Activated T-helper 1 cell treated with Interleukin-2 at 50 U/mL for 16 hours (primary cell): ENCODE data around the gene ZNF688.
A peak's percentile ranks its signal among the peaks of the same experiment; 100 is the strongest.
"Not testable (repeated sequence)": the region's sequence is repeated elsewhere in the genome, so short reads cannot be mapped to it uniquely, and the experiment has no call there.

Source experiments
- DNase-seq: peaks from one replicate; pipeline ENCODE4 v3.0.0-alpha.2; 2020; ENCODE audit warnings: low read depth

The ZNF688 gene

DNA sequence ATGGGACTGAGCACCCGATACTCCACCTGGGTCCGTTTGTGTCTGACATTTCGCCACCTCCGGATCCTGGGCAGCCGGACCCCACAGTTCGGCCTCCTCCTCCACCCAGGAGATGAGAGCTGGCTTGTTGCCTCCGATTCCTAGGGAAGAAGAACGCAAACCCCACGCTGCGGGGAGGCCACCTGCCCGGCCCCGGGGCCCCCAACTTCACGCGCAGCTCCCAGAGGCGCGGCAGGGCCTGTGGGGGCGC is 13.9 kb downstream of the ZNF688 start:
- DNase-seq: no peak

DNA sequence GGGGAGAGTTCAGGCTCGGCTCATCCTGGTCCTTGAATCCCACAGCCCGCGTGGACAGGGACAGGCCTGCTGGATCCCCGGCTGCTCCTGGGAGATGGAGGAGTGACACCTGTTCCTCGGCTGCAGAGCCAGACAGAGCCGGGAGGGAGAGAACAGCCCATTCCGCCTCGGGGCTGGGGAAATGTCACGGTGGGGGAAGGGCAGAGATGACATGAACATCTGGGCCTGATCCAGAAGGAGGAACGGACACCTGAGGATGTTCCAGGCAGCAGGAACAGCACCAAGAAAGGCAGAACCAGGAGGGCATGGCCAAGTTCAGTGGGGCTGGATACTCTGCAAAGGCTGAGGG is 15.4 kb downstream of the ZNF688 start:
- no peak for DNase-seq

DNA sequence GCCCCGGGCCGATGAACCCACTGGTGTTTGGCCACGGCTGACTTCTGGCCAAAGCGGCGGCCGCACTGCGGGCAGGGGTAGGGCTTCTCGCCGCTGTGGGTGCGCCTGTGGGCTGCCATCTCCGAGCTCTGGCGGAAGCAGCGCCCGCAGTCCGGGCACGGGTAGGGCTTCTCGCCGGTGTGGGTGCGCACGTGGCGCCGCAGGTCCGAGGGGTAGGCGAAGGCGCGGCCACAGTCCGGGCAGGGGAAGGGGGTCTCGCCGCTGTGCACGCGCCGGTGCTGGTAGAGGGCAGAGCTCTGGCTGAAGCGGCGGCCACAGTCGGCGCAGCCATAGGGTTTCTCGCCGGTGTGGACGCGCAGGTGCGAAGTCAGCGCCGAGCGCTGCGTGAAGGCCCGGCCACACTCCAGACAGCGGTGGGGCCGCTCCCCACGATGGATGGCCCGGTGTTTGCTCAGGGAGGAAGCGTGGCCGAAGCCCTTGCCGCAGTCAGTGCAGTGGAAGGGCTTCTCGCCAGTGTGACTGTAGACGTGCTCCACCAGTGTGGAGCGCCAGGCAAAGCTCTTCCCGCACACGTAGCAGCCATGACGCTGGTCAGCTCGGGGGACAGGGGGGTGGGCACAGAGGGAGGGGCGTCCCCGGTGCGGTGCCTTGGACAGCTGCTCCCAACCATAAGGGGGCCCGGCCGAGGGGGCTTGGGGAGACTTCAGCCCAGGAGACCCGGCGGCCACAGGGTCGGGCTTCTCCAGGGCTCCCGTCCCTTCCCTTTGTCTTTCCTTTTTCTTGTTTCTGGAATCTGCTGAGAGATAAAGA is 16.0 kb downstream of the ZNF688 start:
- DNase-seq: no peak

DNA sequence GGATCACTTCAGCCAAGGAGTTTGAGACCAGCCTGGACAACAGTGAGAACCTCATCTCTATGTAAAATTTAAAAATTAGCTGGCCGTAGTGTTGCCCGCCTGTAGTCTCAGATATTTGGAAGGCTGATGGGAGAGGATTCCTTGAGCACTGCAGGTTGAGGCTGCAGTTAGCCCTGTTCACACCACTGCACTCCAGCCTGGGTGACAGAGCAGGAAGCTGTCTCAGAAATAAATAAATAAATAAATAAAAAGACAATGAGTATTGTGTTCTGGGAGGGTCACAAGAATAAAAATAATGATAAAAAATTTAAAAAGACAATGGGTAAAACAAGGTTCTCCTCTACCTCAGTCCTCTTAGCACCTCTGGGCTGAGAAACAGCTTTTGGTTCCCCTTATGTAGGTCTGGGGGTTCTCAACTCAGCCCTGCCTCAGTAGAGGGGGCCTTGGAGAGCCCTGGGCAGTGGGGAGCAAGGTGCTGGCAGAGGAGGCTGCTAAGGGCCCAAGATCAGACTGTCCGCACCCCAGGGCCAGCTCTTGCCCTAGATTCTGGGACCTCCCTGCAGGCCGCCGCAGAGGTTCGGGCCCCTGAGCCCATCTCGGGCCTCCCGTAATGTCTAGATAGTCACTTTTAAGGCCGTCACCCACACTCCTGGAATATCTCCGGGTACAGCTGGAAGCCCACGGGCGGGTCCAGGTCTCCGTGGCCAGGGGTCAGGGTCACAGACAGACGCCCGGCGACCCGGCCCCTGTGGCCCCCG is 16.8 kb downstream of the ZNF688 start:
- DNase-seq: no peak

DNA sequence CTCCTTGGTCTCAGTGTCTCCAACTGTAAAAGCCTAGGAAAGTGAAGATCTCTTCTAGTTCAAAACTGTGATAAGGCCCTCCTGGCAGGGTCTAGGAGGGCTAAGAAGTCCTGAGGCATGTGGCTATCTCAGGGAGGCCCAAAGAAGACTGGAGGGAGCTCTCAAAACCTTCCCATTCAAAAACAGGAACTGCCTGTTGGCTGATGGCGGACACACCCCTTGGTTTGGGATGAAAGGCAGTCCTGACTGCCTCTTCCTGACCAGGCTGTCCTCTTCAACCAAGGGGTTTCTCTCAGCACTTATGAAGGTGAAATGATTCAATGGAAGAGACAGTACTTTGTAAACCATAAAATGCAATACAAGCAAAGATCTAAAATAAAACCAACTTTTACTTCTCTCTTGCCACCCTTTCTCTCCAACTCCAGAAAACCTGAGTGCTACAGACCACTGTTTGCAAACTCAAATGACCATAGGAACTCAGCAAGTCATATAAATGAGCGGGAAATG is 18.1 kb downstream of the ZNF688 start:
- no peak for DNase-seq

DNA sequence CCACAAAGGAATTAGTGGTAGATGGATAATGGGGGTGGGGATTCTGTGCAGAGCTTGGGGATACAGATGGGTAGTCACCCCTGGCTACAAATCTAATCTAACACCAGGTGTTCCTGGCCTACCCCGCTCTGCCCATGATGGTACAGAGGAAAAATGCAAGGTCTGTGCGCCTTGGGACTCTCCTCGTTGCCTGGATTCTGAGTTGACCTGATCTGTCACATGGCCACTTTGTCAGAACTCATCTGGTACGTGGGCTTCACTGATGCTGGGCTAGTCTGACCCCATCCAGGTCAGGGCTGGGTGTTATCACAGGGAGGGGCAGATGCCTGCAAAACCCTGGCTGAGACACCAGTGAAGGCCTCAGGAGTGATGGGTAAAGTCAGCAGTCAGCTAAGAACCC is 18.6 kb downstream of the ZNF688 start:
- no peak for DNase-seq

DNA sequence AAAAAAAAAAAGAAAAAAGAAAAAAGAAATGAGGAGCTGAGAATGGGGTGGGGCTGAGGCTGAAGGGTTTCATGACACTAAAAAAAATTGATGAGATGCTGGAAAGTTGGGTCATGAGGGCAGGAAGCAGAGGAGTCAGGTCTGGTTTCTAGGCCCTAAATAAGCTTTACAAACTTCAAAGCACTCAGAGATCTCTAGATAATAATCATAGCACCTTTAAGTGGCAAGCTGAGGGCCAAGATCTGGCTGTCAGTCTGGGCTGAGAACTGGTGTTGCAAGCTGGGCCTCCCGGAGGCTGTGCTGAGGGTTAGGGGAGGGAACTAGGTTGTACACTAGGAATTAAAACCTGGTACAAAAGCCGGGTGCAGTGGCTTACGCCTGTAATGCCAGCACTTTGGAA is 19.7 kb downstream of the ZNF688 start:
- peak; percentile 52 for DNase-seq

DNA sequence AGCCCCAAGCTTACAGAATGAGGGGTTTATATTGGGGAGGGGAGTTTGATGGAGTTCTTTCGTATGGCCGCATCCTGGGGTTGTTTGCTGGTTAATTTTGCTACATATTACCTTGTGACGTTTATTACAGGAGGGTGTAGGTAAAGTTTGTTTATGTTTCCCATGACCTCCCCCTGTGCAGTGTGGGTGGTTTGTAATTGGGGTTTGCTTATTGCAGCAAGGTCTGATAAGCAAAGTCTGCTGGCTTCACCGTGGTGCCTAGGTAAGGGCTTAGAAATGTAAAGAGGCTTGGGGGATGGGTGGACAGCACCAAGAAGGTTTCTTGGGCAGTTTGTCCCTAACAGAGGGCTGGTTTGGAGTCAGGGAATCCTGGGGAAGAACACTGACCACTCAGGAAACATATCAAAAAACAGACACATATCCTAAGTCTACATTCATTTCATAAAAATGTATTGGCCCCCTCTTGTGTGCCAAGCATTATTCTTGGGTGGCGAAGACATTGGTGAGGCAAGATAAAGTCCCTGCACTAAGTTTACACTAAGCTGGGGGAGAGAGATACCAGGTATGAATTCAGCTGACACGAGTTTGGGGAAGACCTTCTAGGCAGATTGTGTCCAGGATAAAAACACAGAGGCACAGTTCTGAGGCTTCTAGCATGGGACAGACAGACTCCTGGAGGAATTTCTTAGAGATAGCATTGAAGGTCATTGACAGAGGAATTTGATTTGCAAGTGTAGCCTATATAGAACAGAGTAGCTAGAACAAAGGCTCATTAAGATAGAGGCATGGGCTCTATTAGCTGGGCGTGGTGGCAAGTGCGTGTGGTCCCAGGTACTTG is 22.9 kb downstream of the ZNF688 start:
- no peak for DNase-seq

DNA sequence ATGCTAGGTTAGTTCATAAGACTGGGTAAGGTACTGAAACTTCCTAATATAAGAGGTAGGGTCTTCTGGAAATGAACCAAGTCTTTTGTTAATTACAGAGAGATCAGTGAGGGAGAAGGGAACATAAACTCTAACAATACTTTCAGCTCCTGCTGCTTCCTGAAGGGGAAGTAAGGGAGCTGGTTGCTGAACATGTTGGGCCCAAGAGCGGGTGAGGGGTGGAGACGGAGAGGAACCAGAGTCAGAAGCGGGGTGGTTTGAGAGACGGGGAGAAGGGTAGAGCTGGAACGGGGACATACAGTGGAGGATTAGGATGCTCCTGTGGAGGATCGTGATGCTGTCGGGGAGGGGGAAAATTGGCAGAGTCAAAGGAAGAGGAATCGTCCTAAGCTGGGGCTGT is 25.4 kb downstream of the ZNF688 start:
- no peak for DNase-seq

DNA sequence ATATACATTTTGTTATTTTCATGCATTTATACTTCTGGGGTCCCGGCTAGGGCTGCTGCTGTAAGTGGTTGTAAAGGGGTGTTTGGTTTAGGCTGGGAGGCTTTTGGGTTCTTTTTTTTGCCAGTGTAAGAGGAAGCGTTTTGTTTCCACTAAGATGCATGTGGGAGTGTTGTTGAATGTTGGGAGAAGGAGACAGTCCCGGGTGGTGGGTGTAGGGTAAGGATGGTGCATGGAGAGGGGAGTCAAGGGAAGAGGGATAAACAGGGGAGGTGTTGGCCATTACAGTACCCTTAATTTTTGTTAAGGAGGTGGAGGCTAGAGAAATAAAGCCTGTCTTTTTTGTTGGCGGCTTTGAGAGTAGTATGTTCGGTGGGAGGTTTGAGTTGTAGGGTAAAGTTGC is 28.4 kb downstream of the ZNF688 start:
- no peak for DNase-seq

DNA sequence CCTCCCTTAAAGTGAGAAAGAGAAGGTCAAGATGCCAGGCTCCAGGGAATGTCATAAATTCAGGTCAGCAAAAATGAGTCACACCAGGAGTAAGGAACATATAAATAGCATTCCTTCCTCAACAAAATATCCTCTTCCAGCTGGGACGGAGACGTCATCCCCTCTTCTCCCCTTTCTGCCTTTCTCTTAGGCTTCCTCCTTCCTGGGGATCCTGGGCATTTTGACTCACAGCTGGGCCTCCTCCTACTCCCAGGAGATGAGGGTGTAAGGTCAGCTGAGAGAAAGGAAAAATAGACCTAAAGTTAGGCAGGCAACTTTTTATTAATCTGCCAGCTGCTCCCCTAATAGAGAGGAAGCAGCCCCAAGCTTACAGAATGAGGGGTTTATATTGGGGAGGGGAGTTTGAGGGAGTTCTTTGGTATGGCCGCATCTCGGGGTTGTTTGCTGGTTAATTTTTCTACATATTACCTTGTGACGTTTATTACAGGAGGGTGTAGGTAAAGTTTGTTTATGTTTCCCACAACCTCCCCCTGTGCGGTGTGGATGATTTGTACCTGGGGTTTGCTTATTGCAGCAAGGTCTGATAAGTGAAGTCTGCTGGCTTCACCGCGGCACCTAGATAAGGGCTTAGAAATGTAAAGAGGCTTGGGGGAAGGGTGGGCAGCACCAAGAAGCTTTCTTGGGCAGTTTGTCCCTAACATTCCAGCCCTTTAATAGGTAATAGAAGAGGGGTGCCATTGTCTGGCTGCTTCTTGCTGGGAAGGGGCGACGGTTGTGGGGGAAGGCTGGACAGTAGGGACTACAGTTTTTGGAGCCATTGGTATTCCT is 29.8 kb downstream of the ZNF688 start:
- DNase-seq: no peak

DNA sequence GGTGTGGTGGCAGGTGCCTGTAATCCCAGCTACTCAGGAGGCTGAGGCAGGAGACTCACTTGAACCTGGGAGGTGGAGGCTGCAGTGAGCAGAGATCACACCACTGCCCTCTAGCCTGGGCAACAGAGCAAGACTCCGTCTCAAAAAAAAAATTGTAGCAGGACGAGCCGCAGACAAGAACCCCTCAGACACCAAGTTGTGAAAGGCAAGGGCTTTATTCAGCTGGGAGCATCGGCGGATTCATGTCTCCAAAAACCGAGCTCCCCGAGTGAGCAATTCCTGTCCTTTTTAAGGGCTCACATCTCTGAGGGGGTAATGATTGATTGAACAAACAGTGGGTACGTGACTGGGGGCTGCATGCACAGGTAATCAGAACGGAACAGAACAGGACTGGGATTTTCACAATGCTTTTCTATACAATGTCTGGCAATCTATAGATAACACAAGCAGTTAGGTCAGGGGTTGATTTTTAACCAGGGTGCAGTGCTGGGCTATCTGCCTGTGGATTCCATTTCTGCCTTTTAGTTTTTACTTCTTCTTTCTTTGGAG is 30.5 kb downstream of the ZNF688 start:
- DNase-seq: not testable (repeated sequence)

DNA sequence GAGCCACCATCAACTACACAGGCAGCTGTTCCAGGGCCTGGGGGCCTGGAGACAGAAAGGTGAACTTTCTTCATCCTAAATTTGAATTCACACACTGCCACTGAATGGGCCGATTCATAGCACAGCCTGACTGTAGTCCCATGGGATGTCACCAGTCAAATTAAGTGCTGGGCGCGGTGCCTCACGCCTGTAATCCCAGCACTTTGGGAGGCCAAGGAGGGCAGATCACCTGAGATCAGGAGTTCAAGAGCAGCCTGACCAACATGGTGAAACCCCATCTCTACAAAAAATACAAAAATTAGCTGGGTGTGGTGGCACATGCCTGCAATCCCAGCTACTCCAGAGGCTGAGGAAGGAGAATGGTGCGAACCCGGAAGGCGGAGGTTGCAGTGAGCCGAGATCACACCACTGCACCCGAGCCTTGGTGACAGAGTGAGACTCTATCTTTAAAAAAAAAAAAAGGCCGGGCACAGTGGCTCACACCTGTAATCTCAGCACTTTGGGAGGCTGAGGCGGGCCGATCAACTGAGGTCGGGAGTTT is 31.5 kb downstream of the ZNF688 start:
- not testable (repeated sequence) for DNase-seq

DNA sequence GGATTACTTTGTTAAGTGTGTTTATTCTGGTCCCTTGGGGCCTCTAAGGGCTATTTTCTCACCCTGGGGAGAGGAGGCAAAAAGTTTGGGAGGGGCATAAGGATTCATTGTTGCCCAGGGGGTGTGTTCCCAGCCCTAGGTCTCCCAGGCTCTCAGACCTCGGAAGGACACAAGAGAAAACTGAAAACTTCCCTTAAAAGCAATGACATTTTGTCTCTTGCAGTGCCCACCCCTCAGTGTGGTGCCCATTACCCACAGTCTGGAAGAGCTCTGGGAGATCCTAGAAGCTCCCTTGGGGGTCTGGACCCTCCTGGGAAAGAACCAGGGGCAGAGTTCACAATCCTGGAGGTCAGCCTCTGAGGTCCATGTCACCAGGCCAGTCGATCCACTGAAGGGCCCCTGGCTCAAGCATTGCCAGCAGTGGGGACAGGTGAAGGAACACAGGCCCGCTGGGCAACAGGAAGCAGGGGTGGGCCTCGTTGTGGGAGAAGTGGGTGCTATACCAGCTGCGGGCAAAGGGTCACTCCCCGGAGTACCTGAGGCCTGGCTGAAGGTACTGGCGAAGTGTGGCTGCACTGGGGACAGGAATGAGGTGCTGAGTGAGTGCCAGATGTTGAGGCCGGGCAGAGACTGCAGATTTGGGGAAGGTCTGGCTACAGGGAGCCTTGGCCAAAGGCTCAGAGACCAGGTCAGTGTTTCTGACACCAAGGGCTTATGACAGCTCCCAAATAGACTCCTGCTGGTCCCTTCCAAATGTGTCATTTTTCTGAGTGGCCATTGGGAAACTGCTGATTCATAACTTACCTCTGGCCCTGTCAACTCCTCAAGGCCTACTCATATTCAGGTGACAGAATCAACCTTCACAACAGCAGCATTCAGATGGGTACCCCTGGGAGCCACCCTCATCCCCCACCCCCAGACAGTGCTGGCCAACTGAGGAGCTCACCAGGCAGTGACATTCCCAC is 32.2 kb downstream of the ZNF688 start:
- no peak for DNase-seq

DNA sequence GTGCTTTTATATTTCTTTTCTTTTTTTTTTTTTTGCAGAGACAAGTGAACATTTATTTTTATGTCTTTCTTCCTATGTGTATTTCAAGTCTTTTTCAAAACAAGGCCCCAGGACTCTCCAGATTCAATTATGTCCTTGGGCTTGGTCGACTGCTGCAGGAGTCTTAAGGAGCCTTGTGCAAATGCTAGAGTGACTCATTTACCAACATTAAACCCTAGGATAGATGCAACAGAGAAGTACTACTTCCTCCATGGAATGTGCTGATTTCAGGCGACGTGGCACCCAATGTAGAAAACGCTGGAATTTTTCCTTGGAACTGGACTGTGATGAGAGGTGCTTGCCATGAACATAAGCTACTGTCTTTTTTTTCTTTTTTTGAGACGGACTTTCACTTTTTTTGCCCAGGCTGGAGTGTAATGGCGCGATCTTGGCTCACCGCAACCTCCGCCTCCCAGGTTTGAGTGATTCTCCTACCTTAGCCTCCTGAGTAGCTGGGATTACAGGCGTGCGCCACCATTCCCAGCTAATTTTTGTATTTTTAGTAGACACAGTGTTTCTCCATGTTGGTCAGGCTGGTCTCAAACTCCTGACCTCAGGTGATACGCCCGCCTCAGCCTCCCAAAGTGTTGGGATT is 35.0 kb downstream of the ZNF688 start:
- DNase-seq: not testable (repeated sequence)

DNA sequence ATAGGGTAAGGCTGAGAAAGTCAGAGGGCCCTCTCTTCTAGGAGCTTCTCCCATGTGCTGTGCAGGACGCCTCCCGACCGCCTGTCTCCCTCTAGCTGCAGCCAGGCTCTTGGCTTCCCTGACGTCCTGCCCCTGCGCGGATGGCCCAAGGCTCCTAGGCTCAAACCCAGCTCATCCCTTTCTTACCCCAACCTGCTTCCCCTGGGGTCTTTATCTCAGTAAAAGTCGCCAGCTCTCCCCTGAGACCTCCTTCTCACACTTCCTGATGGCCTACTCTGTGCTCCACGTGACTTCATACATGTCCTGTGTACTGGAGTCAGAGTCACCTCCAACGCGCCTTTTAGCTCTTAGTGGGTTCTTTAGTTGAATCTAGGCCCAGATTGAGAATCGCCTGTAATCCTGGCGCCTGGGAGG is 35.7 kb downstream of the ZNF688 start:
- peak; percentile 43 for DNase-seq

DNA sequence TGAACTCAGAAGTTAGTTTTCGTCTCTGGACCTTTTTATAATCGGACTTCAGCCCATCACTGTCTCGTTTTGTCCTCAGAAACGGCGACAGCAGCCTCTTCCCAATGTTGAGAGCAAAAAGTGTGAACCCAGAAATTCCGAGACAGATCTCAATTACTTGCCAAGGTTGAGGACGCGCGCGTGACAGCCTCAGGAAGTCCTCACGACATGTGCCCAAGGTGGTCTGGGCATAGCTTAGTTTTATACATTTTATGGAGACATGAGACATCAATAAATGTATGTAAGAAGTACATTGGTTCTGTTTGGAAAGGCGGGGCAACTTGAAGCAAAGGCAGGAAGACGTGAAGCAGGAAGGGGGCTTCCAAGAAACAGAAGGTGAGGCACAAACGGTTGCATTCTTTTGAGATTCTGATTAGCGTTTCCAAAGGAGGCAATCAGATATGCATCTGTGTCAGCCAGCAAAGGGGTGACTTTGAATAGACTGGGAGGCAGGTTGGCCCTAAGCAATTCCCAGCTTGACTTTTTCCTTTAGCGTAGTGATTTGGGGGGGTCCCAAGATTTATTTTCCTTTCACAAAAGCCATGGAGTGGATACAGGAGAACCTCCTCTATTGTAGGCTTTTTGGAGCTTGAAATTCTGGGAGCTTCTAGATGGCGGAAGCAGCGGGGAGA is 36.3 kb downstream of the ZNF688 start:
- DNase-seq: no peak

DNA sequence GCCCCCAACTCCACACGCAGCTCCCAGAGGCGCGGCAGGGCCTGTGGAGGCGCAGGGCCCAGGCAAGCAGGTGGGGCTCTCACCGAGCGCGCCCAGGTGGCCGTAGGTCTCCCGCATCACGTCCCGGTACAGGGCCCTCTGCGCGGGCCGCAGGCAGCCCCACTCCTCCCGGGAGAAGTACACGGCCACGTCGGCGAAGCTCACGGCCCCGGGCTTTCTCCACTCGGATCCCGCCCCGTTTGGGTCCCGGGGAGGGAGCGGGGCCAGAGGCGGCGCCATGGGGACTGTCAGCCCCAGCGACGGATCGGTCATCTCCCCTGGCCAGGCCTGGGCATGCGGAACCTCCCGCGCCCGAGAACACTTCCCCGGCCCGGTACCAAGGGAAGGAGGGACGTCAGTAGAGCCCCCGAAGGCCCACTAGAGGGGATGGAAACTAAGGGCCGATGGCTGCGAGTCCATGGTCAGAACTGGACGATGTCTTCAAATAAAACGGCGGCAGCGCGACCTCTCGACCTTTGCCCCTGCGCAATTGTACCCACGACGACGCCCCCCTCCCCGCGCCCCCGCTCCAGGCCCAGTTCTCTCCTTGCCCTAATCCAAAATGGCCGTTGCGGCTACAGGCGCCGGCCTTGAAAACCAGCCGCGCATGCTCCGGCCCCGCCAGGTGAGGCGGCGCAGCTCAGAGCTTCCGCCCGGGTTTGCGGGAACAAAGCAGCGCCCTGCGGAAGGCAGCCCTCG is 37.0 kb downstream of the ZNF688 start, which contains the start of gene ZNF747:
TSS of gene ZNF747 (minus strand) at position 491 of the 738 bp plus-strand sequence. CDS start at position 312, 179 bp downstream.
- peak; percentile 87 for DNase-seq
